Measurements from ENCODE around the gene CTTNBP2.

GRCh38 chr7:117857718-117858117 lies 15.5 kb downstream of the CTTNBP2 start:
- TF ChIP-seq CTCF (IDR thresholded peaks at IDR 0.05) (no peak), POLR2A (IDR thresholded peaks at IDR 0.05) (no peak)

All from adrenal gland (tissue), 5 donors.